Measurements from ENCODE around the gene NFATC2IP. TPM values are rescaled to one million over a fixed set of nuclear protein-coding genes. Genes with fewer than 3 reads are reported as not detected.
"Not testable (repeated sequence)": the region's sequence is repeated elsewhere in the genome, so short reads cannot be mapped to it uniquely, and the experiment has no call there.

NFATC2IP gene
- total and polyA plus RNA-seq, 5 experiments from 2014 or later, result 22.8 to 116 (median 30.2) TPM

DNA sequence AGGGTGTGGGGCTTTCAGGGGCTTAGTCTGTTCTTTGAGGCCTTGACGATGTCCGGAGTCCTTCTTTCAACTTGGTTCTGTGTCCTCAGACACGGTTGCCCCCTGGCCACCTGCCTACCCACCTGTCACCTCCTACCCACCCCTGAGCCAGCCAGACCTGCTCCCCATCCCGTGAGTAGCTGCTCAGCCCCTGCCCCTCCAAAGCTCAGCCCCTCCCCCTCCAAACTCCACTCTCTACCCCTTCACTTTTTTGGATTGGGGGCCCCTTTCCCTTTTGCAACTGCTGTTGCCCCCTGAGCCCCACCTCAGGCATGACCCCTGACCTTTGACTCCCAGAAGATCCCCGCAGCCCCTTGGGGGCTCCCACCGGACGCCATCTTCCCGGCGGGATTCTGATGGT is 35.3 kb downstream of the NFATC2IP start:
- peaks cover 47 to 70% (median 65%) of the 10 kb centered on the region in 4 donors for H3K4me1 Mint-ChIP-seq
- peak overlapping the region; percentile 93 to 100 (median 98) for H3K4me3 Mint-ChIP-seq
- DNase-seq (no peak), ATAC-seq (no peak)
- H3K9me3 Mint-ChIP-seq, result peaks cover 0 to 10% (median 2%) of the 10 kb centered on the region in 9 donors
- POLR2A ChIA-PET, result interaction anchor here (1.0 to 18.9 kb wide), 7 partner anchors 7 to 837 kb away, joined by 3 to 494 read pairs (median 24); partner anchors contain the start of gene SPNS1
- H3K27me3 Mint-ChIP-seq, result no peaks in the 10 kb centered on the region
- H3K27ac Mint-ChIP-seq, result peak overlapping the region; percentile 93 to 100 (median 98)
- H3K36me3 Mint-ChIP-seq, result peaks cover 12 to 71% (median 45%) of the 10 kb centered on the region in 3 donors

DNA sequence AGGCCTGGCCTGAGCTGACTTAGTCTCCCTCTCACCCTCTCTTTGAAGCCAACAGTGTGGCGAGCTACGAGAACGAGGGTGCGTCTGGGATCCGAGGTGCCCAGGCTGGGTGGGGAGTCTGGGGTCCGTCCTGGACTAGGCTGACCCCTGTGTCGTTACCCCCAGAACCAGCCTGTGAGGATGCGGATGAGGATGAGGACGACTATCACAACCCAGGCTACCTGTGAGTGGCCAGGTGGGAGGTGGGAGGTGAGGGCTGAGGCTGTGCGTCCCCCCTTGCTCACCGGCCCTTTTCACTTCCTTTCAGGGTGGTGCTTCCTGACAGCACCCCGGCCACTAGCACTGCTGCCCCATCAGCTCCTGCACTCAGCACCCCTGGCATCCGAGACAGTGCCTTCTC is 35.8 kb downstream of the NFATC2IP start:
- POLR2A ChIA-PET, result interaction anchor here (0.5 to 18.9 kb wide), 9 partner anchors 7 to 837 kb away, joined by 3 to 494 read pairs (median 5); partner anchors contain the start of genes NFATC2IP and SPNS1
- H3K4me3 Mint-ChIP-seq, result peak overlapping the region; percentile 93 to 100 (median 98)
- no peak for ATAC-seq
- H3K36me3 Mint-ChIP-seq, result peaks cover 12 to 75% (median 42%) of the 10 kb centered on the region in 3 donors
- no peak for DNase-seq
- no peaks in the 10 kb centered on the region for H3K27me3 Mint-ChIP-seq
- peaks cover 0 to 10% (median 2%) of the 10 kb centered on the region in 9 donors for H3K9me3 Mint-ChIP-seq
- peak overlapping the region; percentile 72 to 100 (median 97) for H3K27ac Mint-ChIP-seq
- H3K4me1 Mint-ChIP-seq, result peaks cover 49 to 75% (median 70%) of the 10 kb centered on the region in 4 donors

DNA sequence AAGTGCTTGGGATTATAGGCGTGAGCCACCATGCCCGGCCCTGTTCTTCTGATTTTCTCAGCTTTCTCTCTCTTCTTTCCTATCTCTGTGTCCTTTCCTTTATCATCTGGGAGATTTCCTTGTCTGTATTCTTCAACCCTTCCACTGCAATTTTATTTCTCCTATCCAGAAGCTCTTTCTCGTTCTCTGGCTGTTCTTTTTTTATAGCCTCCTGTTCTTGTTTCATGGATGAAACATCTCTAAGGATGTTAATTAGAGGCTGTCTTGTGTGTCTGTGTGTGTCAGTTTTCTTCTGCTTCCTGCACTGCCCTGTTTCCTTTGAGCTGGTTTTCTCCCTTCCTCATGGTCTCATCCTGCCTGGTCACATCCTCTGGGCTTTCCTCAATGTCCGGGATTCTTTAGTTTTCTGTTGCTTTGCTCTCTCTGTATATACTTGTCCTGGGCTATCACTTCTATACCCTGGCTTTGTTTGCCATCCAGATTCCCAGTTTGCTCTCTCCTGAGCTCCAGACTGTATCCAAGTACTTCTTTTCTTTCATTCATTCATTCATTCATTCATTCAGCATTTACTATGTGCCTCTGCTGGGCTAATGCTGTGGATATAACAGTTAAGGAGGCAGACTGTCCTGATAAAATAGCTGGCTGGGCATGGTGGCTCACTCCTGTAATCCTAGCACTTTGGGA is 36.6 kb downstream of the NFATC2IP start:
- DNase-seq (no peak), ATAC-seq (no peak)
- Mint-ChIP-seq H3K27ac (peak overlapping the region; percentile 93 to 100 (median 98)), H3K4me1 (peaks cover 50 to 74% (median 72%) of the 10 kb centered on the region in 4 donors), H3K27me3 (no peaks in the 10 kb centered on the region), H3K9me3 (peaks cover 0 to 10% (median 2%) of the 10 kb centered on the region in 9 donors), H3K4me3 (peak overlapping the region; percentile 93 to 100 (median 98)), H3K36me3 (peaks cover 12 to 76% (median 35%) of the 10 kb centered on the region in 3 donors)
- POLR2A ChIA-PET, result interaction anchor here (0.6 to 18.9 kb wide), 12 partner anchors 12 to 838 kb away, joined by 3 to 494 read pairs (median 5); partner anchors contain the start of genes ATXN2L, NFATC2IP and SPNS1

DNA sequence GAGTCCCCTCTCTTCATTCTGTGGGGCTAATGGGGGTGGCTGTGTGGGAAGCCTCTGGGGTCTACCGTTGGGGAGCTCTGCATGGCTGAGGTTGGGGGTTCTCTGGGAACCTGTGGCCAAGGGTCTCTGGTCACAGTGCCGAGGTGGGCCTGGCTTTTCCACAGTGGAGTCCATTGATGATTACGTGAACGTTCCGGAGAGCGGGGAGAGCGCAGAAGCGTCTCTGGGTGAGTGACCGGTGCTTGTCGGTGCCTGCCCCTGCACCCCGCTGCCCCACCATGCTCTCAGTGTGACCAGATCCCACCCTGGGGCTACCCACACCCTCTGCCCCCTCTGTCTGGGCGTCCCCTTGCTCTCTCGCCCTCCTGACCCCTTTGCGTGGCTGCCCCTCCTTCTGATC is 38.6 kb downstream of the NFATC2IP start:
- POLR2A ChIA-PET, result interaction anchor here (1.3 to 18.9 kb wide), 4 partner anchors 14 to 39 kb away, joined by 6 to 494 read pairs (median 114); partner anchors contain the start of gene SPNS1
- Mint-ChIP-seq H3K27me3 (no peaks in the 10 kb centered on the region), H3K36me3 (peaks cover 12 to 65% (median 31%) of the 10 kb centered on the region in 3 donors), H3K9me3 (peaks cover 0 to 10% (median 2%) of the 10 kb centered on the region in 9 donors), H3K4me1 (peaks cover 34 to 73% (median 61%) of the 10 kb centered on the region in 4 donors), H3K27ac (peak overlapping the region; percentile 93 to 100 (median 98)), H3K4me3 (peak overlapping the region; percentile 65 to 100 (median 94))
- no peak for ATAC-seq
- no peak for DNase-seq

DNA sequence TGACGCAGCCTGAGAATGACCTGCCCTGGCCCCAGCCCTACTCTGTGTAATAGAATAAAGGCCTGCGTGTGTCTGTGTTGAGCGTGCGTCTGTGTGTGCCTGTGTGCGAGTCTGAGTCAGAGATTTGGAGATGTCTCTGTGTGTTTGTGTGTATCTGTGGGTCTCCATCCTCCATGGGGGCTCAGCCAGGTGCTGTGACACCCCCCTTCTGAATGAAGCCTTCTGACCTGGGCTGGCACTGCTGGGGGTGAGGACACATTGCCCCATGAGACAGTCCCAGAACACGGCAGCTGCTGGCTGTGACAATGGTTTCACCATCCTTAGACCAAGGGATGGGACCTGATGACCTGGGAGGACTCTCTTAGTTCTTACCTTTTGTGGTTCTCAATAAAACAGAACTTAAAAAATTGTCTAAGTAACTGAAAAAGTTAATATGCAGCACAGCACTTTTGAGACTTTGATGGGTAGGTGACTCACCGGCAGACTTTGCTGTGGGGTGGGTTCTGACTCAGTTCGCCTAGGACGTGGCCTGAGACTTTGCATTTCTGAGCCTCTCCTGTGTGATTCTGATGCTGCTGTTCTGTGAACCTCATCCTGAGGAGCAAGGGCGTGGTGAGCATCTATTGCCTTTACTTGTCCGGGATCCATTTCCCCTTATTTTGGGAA is 39.8 kb downstream of the NFATC2IP start:
- Mint-ChIP-seq H3K27me3 (no peaks in the 10 kb centered on the region), H3K36me3 (peaks cover 12 to 64% (median 29%) of the 10 kb centered on the region in 3 donors), H3K9me3 (peaks cover 0 to 10% (median 2%) of the 10 kb centered on the region in 9 donors), H3K4me1 (peaks cover 31 to 75% (median 58%) of the 10 kb centered on the region in 4 donors), H3K4me3 (peak overlapping the region; percentile 65 to 99 (median 86)), H3K27ac (peak overlapping the region; percentile 93 to 100 (median 97))
- POLR2A ChIA-PET, result interaction anchor here (1.0 to 18.9 kb wide), 3 partner anchors 17 to 38 kb away, joined by 3 to 494 read pairs (median 6); partner anchors contain the start of gene SPNS1
- ATAC-seq, result peak; percentile 44 to 68
- peak in 5 of 10 donors; percentile 21 to 75 (median 41) for DNase-seq

DNA sequence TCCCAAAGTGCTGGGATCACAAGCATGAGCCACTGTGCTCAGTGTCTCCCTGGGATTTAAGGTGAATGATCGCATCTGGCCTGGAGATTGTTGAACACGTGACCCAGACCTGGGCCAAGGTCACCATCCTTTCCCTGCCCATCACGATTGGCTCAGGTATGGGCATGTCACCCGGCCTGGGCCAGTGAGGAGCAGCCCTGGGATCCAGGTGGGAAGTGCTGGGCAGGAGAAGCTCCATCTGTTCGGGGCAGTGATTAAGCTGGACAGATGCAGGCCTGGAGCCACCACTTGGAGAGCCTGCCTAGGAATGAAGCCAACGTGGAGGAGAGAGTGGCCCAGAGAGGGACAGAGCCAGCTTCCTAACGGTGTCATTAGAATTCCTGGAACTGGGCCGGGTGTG is 41.0 kb downstream of the NFATC2IP start:
- DNase-seq (no peak), ATAC-seq (no peak)
- Mint-ChIP-seq H3K4me1 (peaks cover 29 to 75% (median 56%) of the 10 kb centered on the region in 4 donors), H3K4me3 (peak overlapping the region in 1 of 10 donors; percentile 13), H3K27ac (peak overlapping the region; percentile 40 to 100 (median 90)), H3K27me3 (no peaks in the 10 kb centered on the region), H3K9me3 (peaks cover 0 to 10% (median 2%) of the 10 kb centered on the region in 9 donors), H3K36me3 (peaks cover 12 to 54% (median 20%) of the 10 kb centered on the region in 3 donors)
- POLR2A ChIA-PET, result interaction anchor here (0.5 to 18.9 kb wide), 8 partner anchors 7 to 1589 kb away, joined by 3 to 494 read pairs (median 6); partner anchors contain the start of gene LAT

DNA sequence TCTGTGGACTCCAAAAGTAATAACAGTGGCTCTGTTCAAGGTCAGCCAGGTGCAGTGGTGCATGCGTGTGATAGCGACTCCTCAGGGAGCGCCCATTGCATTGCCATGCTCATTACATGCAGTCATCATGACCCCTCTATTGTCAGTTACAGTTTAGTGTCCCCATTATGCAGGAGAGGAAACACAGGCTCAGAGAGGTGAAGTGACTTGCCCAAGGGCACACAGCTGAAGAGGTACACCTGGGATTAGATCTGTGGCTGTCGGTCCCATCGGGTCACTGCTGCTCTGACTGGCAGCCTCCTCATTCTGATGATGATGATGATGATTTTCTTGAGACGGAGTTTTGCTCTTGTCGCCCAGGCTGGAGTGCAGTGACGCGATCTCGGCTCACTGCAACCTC is 41.8 kb downstream of the NFATC2IP start:
- Mint-ChIP-seq H3K9me3 (peaks cover 0 to 2% (median 0%) of the 10 kb centered on the region in 9 donors), H3K27ac (peak overlapping the region; percentile 34 to 100 (median 88)), H3K4me3 (peak overlapping the region in 1 of 10 donors; percentile 48), H3K4me1 (peaks cover 24 to 73% (median 49%) of the 10 kb centered on the region in 4 donors), H3K36me3 (peaks cover 6 to 46% (median 15%) of the 10 kb centered on the region in 3 donors), H3K27me3 (no peaks in the 10 kb centered on the region)
- no peak for ATAC-seq
- no peak for DNase-seq
- POLR2A ChIA-PET, result interaction anchor here (0.6 to 18.9 kb wide), 6 partner anchors 8 to 1588 kb away, joined by 3 to 494 read pairs (median 8); partner anchors contain the start of gene LAT

DNA sequence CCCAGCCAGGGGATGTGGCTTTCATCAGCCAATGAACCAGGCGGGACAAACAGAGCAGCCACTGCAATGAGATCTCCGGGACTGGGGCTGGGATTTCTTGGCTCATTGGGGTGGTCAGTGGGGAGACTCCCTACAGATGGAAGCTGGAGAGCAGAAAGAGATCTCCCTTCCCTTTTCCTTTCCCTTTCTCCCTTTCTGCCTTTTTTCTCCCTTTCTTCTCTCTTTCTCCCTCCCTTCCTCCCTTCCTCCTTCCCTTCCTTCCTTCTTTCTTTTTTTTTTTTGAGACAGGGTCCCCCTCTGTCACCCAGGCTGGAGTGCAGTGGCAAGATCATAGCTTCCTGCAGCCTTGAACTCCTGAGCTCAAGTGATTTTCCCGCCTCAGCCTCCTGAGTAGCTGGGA is 48.1 kb downstream of the NFATC2IP start:
- no peaks in the 10 kb centered on the region for H3K36me3 Mint-ChIP-seq
- H3K4me1 Mint-ChIP-seq, result peaks cover 7 to 35% (median 19%) of the 10 kb centered on the region in 4 donors
- no peaks in the 10 kb centered on the region for H3K27me3 Mint-ChIP-seq
- DNase-seq, result no peak
- no peaks in the 10 kb centered on the region for H3K9me3 Mint-ChIP-seq
- no peak for ATAC-seq
- POLR2A ChIA-PET, result interaction anchor here (0.6 to 23.0 kb wide), 5 partner anchors 9 to 25 kb away, joined by 3 to 494 read pairs (median 4); partner anchors contain the start of gene LAT
- peak overlapping the region in 1 of 10 donors; percentile 15 for H3K4me3 Mint-ChIP-seq
- H3K27ac Mint-ChIP-seq, result peak overlapping the region in 4 of 10 donors; percentile 3 to 57 (median 48)

DNA sequence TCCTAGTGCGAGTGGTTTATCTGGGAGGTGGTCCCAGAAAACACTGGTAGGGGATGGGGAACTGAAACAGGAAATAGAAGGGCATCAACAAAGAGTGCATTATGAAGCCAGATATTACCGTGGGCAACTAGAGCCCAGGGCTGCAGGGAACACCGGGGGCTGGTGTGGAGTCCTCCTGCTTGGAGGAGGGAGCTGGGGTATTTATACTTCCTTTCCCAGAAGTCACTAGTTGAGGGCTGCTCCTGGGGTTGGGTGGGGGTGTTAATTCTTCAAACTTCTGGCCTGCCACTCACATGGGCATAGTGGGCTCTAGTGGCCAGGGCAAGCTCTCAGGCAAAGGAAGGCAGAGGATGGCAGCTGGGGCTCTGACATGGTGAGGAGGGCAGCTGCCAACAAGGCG is 48.8 kb downstream of the NFATC2IP start:
- ATAC-seq (no peak), DNase-seq (no peak)
- POLR2A ChIA-PET, result interaction anchor here (0.6 to 23.0 kb wide), 4 partner anchors 14 to 816 kb away, joined by 3 to 494 read pairs (median 4); partner anchors contain the start of gene LAT
- Mint-ChIP-seq H3K9me3 (no peaks in the 10 kb centered on the region), H3K4me3 (no peak overlapping the region), H3K27ac (peak overlapping the region in 7 of 10 donors; percentile 10 to 82 (median 56)), H3K4me1 (peaks cover 7 to 30% (median 17%) of the 10 kb centered on the region in 4 donors), H3K27me3 (no peaks in the 10 kb centered on the region), H3K36me3 (no peaks in the 10 kb centered on the region)

DNA sequence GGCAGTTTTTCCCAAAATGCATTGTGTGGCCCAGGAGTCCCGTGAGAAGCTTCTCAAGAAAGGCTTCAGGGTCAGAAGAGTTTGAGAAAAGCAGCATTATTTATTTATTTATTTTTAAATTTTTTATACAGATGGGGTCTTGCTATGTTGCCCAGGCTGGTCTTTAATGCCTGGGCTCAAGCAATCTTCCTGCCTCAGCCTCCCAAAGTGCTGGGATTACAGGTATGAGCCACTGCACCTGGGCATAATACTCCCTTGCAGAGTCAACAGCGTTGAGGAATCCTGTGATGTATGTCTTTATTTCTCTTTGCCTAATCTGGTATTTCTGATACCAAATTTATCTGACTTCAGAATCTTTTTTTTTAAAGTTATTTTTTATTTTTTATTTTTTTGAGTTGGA is 49.3 kb downstream of the NFATC2IP start:
- Mint-ChIP-seq H3K4me3 (no peak overlapping the region), H3K36me3 (no peaks in the 10 kb centered on the region)
- ATAC-seq, result no peak

DNA sequence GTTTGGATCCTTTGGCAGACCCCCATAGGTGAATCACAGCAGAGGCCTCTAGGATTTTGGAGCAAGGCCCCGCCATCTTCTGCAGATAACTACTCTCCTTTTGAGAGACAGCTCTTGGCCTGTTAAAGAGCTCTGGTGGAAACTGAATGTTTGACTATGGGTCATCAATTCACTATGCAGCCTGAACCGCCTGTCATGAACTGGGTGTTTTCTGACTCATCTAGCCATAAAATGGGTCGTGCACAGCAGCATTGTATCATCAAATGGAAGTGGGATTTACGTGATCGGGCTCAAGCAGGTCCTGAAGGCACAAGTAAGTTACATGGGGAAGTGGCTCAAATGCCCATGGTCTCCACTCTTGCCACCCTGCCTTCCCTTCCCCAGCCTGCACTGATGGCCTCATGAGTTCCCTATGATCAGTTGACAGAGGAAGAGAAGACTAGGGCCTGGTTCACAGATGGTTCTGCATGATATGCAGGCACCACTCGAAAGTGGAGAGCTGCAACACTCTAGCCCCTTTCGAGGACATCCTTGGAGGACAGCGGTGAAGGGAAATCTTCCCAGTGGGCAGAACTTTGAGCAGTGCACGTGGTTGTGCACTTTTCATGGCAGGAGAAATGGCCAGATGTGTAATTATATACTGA is 53.9 kb downstream of the NFATC2IP start:
- not testable (repeated sequence) for H3K27me3 Mint-ChIP-seq, H3K36me3 Mint-ChIP-seq, H3K9me3 Mint-ChIP-seq, ATAC-seq, H3K4me3 Mint-ChIP-seq, DNase-seq
- POLR2A ChIA-PET, result interaction anchor here (0.6 to 23.0 kb wide), 3 partner anchors 8 to 19 kb away, joined by 3 to 494 read pairs (median 4); partner anchors contain the start of gene LAT
- Mint-ChIP-seq H3K27ac (peak overlapping the region in 4 of 10 donors; percentile 30 to 68 (median 48)), H3K4me1 (peaks cover 19 to 41% (median 38%) of the 10 kb centered on the region in 4 donors)

More for the DNA sequence above, 49.3 kb downstream of the NFATC2IP start:
- Mint-ChIP-seq H3K27me3 (no peaks in the 10 kb centered on the region), H3K4me1 (peaks cover 9 to 30% (median 21%) of the 10 kb centered on the region in 4 donors), H3K27ac (peak overlapping the region in 2 of 10 donors; percentile 13 to 57), H3K9me3 (no peaks in the 10 kb centered on the region)
- DNase-seq, result no peak
- POLR2A ChIA-PET, result interaction anchor here (0.6 to 23.0 kb wide), 3 partner anchors 14 to 815 kb away, joined by 4 to 494 read pairs (median 5); partner anchors contain the start of gene LAT

All from naive thymus-derived CD8-positive, alpha-beta T cell (primary cell).